ENCODE measurements around the gene LAMA3. TPM values are rescaled to one million over a fixed set of nuclear protein-coding genes. Genes with fewer than 3 reads are reported as not detected.

Gene LAMA3
- total and polyA plus RNA-seq, 2 of the 13 experiments (the other 11 are each of a cell fraction or from before 2014, with no cell fraction given), result 0.45 to 2.2 TPM

DNA sequence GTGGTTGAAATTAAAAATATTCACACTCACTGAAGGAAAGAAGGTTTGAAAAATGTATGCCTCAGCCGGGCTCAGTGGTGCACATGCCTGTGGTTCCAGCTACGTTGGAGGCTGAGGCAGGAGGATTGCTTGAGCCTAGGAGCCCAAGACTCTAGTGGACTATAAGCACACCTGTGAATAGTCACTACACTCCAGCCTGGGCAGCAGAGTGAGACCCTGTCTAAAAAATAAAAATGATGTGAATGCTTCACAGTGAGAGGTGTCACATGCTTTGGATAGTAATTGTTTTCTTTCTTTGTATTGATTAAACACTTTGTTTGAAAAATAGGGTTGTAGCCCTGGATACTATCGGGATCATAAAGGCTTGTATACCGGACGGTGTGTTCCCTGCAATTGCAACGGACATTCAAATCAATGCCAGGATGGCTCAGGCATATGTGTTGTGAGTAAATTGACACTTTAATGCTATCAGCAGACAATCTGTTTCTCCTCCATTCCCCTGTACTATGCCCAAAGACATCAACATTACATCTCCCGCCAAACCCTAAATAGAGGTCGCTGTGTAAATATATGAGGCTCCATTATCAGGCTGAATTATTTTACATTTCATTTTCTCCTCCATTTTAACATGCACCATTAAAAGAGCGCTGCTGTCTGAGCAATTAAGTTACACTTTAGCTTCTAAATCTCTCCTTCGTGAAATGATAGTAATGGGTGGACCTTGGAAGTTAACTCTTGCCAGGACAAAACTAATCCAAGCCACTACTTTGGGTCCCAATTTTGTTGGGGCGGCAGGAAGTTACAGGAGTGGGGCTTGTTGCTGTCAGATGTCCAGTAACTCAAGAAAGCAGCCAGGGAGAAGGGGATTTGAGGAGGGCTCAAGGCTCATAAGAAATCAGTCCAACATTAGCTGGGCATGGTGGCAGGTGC, 187.0 kb downstream of the LAMA3 start:
- Histone ChIP-seq H3K79me2 (ENCODE audit: insufficient read depth, low read length) (no peaks in the 10 kb centered on the region), H3K9ac (ENCODE audit: insufficient read depth, low read depth, low read length) (no peak overlapping the region), H3K4me1 (ENCODE audit: insufficient read depth, low read length) (peaks cover 26% of the 10 kb centered on the region), H2AFZ (ENCODE audit: low read length) (no peak overlapping the region), H4K20me1 (ENCODE audit: insufficient read depth, low read length) (no peaks in the 10 kb centered on the region), H3K4me2 (ENCODE audit: low read depth, low read length) (no peak overlapping the region), H3K36me3 (replicated peaks in 1 of 2; ENCODE audit: control insufficient read depth in 1 of 2, insufficient read depth in 2 of 2, low read length in 2 of 2) (no peaks in the 10 kb centered on the region), H3K4me3 (replicated peaks in 1 of 3; ENCODE audit: insufficient read depth in 1 of 3, low read depth in 2 of 3, low read length in 3 of 3) (no peak overlapping the region), H3K27ac (ENCODE audit: extremely low read length, insufficient read depth, low read length) (no peak overlapping the region), H3K9me3 (ENCODE audit: low read length) (no peaks in the 10 kb centered on the region), H3K27me3 (ENCODE audit: control insufficient read depth in 1 of 2, insufficient read depth in 2 of 2, low read length in 2 of 2) (no peaks in the 10 kb centered on the region; a peak in 1 of 5 replicates)
- 86% methylated on average over 11 of the region's 11 CpGs for WGBS (ENCODE audit: low lambda C conversion rate)
- no TSS peak for BruUV-seq (replicated peaks)
- no peak for ATAC-seq
- CTCF ChIA-PET (ENCODE audit: low intra/inter-chr PET ratio, low total read pairs), result no interaction called here
- intact Hi-C loops (cut with micrococcal nuclease; ENCODE audit: unreplicated experiment), result no loop called here
- POLR2A ChIA-PET, result no interaction called here
- in situ Hi-C loops (cut with HindIII; ENCODE audit: extremely low pct_ligation_motif_present, low pct_unique_long_range_greater_than_20kb), result no loop called here
- TF ChIP-seq PHF5A (CRISPR knock-in tag; IDR thresholded peaks at IDR 0.05; ENCODE audit: low read depth, unreplicated experiment), result no peak
- TF ChIP-seq, protein P1, sequence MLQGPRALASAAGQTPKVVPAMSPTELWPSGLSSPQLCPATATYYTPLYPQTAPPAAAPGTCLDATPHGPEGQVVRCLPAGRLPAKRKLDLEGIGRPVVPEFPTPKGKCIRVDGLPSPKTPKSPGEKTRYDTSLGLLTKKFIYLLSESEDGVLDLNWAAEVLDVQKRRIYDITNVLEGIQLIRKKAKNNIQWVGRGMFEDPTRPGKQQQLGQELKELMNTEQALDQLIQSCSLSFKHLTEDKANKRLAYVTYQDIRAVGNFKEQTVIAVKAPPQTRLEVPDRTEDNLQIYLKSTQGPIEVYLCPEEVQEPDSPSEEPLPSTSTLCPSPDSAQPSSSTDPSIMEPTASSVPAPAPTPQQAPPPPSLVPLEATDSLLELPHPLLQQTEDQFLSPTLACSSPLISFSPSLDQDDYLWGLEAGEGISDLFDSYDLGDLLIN (CRISPR knock-in tag; IDR thresholded peaks at IDR 0.05; ENCODE audit: borderline replicate concordance), result no peak
- no peak for TF ChIP-seq TEAD2 (CRISPR knock-in tag; IDR thresholded peaks at IDR 0.05)
- TF ChIP-seq, protein P2, sequence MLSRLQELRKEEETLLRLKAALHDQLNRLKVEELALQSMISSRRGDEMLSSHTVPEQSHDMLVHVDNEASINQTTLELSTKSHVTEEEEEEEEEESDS (CRISPR knock-in tag; IDR thresholded peaks at IDR 0.05; ENCODE audit: borderline replicate concordance), result no peak
- TF ChIP-seq, protein P3, sequence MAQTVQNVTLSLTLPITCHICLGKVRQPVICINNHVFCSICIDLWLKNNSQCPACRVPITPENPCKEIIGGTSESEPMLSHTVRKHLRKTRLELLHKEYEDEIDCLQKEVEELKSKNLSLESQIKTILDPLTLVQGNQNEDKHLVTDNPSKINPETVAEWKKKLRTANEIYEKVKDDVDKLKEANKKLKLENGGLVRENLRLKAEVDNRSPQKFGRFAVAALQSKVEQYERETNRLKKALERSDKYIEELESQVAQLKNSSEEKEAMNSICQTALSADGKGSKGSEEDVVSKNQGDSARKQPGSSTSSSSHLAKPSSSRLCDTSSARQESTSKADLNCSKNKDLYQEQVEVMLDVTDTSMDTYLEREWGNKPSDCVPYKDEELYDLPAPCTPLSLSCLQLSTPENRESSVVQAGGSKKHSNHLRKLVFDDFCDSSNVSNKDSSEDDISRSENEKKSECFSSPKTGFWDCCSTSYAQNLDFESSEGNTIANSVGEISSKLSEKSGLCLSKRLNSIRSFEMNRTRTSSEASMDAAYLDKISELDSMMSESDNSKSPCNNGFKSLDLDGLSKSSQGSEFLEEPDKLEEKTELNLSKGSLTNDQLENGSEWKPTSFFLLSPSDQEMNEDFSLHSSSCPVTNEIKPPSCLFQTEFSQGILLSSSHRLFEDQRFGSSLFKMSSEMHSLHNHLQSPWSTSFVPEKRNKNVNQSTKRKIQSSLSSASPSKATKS (CRISPR knock-in tag; IDR thresholded peaks at IDR 0.05), result no peak
- TF ChIP-seq, protein P4, sequence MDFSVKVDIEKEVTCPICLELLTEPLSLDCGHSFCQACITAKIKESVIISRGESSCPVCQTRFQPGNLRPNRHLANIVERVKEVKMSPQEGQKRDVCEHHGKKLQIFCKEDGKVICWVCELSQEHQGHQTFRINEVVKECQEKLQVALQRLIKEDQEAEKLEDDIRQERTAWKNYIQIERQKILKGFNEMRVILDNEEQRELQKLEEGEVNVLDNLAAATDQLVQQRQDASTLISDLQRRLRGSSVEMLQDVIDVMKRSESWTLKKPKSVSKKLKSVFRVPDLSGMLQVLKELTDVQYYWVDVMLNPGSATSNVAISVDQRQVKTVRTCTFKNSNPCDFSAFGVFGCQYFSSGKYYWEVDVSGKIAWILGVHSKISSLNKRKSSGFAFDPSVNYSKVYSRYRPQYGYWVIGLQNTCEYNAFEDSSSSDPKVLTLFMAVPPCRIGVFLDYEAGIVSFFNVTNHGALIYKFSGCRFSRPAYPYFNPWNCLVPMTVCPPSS (IDR thresholded peaks at IDR 0.05), result no peak
- no peak for TF ChIP-seq ZSCAN20 (CRISPR knock-in tag; IDR thresholded peaks at IDR 0.05; ENCODE audit: borderline replicate concordance)
- TF ChIP-seq MED1 (CRISPR knock-in tag; IDR thresholded peaks at IDR 0.05), result no peak
- TF ChIP-seq ZFP36 (IDR thresholded peaks at IDR 0.05; ENCODE audit: borderline replicate concordance, low read depth, low read length, partially characterized antibody), result no peak
- TF ChIP-seq NRL (CRISPR knock-in tag; IDR thresholded peaks at IDR 0.05; ENCODE audit: borderline replicate concordance), result no peak
- no peak for TF ChIP-seq EEA1 (CRISPR knock-in tag; IDR thresholded peaks at IDR 0.05; ENCODE audit: borderline replicate concordance)
- no peak for TF ChIP-seq BRD4 (CRISPR knock-in tag; IDR thresholded peaks at IDR 0.05)
- no peak for TF ChIP-seq HMGA1 (CRISPR knock-in tag; conservative IDR thresholded peaks at IDR 0.05)
- no peak for TF ChIP-seq THAP11 (CRISPR knock-in tag; IDR thresholded peaks at IDR 0.05)
- TF ChIP-seq, protein P5, sequence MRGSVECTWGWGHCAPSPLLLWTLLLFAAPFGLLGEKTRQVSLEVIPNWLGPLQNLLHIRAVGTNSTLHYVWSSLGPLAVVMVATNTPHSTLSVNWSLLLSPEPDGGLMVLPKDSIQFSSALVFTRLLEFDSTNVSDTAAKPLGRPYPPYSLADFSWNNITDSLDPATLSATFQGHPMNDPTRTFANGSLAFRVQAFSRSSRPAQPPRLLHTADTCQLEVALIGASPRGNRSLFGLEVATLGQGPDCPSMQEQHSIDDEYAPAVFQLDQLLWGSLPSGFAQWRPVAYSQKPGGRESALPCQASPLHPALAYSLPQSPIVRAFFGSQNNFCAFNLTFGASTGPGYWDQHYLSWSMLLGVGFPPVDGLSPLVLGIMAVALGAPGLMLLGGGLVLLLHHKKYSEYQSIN (CRISPR knock-in tag; IDR thresholded peaks at IDR 0.05; ENCODE audit: borderline replicate concordance), result no peak
- TF ChIP-seq, protein P6, sequence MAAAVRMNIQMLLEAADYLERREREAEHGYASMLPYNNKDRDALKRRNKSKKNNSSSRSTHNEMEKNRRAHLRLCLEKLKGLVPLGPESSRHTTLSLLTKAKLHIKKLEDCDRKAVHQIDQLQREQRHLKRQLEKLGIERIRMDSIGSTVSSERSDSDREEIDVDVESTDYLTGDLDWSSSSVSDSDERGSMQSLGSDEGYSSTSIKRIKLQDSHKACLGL (CRISPR knock-in tag; IDR thresholded peaks at IDR 0.05), result no peak
- no peak for TF ChIP-seq PHF8 (CRISPR knock-in tag; IDR thresholded peaks at IDR 0.05)
- no peak for DNase-seq (ENCODE audit: low spot score)
- FAIRE-seq, result no peak
